SK-N-SH treated with all-trans-retinoic acid at 6 μM for 48 hours (cell line): ENCODE data around the gene GRAP2.
"Not testable (repeated sequence)": the region's sequence is repeated elsewhere in the genome, so short reads cannot be mapped to it uniquely, and the experiment has no call there.

Source experiments
- ATAC-seq: fragments of 200-7000 bp; cut with Tn5 transposase; 3 replicates; pipeline ENCODE4 v1.9.1; 2020; ENCODE audit warnings: mild to moderate bottlenecking, moderate library complexity
- ARNTL ChIP-seq: fragments of 450-650 bp; formaldehyde crosslinking; IDR thresholded peaks from 2 replicates; pipeline ENCODE4 v1.5.0; 2020; ENCODE audit warnings: low read depth, mild to moderate bottlenecking, moderate library complexity, borderline replicate concordance
- BACH2 ChIP-seq: fragments of 250-450 bp; sonication (Bioruptor Pico); IDR thresholded peaks from 2 replicates; pipeline ENCODE4 v1.9.0; 2021; ENCODE audit warnings: mild to moderate bottlenecking, borderline replicate concordance
- CREB5 ChIP-seq: fragments of 250-450 bp; sonication (Bioruptor Pico); IDR thresholded peaks from 2 replicates; pipeline ENCODE4 v1.5.1; 2020; ENCODE audit warnings: low read depth, mild to moderate bottlenecking, moderate library complexity
- CSDC2 ChIP-seq: fragments of 250-450 bp; sonication (Bioruptor Pico); IDR thresholded peaks from 2 replicates; pipeline ENCODE4 v1.5.0; 2020; ENCODE audit warnings: mild to moderate bottlenecking, moderate library complexity
- CSRNP3 ChIP-seq: fragments of 250-450 bp; sonication (Bioruptor Pico); IDR thresholded peaks from 2 replicates; pipeline ENCODE4 v1.5.1; 2021; ENCODE audit warnings: mild to moderate bottlenecking, moderate library complexity
- ESRRG ChIP-seq: fragments of 250-450 bp; sonication (Bioruptor Pico); IDR thresholded peaks from 2 replicates; pipeline ENCODE4 v1.6.1; 2021; ENCODE audit warnings: mild to moderate bottlenecking
- GLIS3 ChIP-seq: fragments of 250-450 bp; sonication (Bioruptor Pico); IDR thresholded peaks from 2 replicates; pipeline ENCODE4 v1.5.0; 2020; ENCODE audit warnings: mild to moderate bottlenecking, moderate library complexity
- ISL1 ChIP-seq: fragments of 250-450 bp; sonication (Bioruptor Pico); IDR thresholded peaks from 2 replicates; pipeline ENCODE4 v2.1.2; 2022; ENCODE audit warnings: mild to moderate bottlenecking, moderate library complexity
- OSR1 ChIP-seq: fragments of 250-450 bp; sonication (Bioruptor Pico); IDR thresholded peaks from 2 replicates; pipeline ENCODE4 v1.8.0; 2022; ENCODE audit warnings: moderate library complexity, mild to moderate bottlenecking, inconsistent platforms
- RARB ChIP-seq: fragments of 250-450 bp; sonication (Bioruptor Pico); IDR thresholded peaks from 2 replicates; pipeline ENCODE4 v1.8.0; 2021; ENCODE audit warnings: mild to moderate bottlenecking, moderate library complexity
- SNAI2 ChIP-seq: fragments of 250-450 bp; sonication (Bioruptor Pico); IDR thresholded peaks from 2 replicates; pipeline ENCODE4 v1.5.0; 2020; ENCODE audit warnings: mild to moderate bottlenecking, moderate library complexity
- TCF4 ChIP-seq: fragments of 250-450 bp; sonication (Bioruptor Pico); IDR thresholded peaks from 2 replicates; pipeline ENCODE4 v1.8.0; 2021; ENCODE audit warnings: mild to moderate bottlenecking, moderate library complexity, borderline replicate concordance
- TOX ChIP-seq: fragments of 250-450 bp; sonication (Bioruptor Pico); IDR thresholded peaks from 2 replicates; pipeline ENCODE4 v1.8.0; 2021; ENCODE audit warnings: mild to moderate bottlenecking, moderate library complexity, borderline replicate concordance
- TSHZ2 ChIP-seq: fragments of 250-450 bp; sonication (Bioruptor Pico); IDR thresholded peaks from 2 replicates; pipeline ENCODE4 v1.5.0; 2020; ENCODE audit warnings: mild to moderate bottlenecking, moderate library complexity
- ZFP3 ChIP-seq: fragments of 250-450 bp; sonication (Bioruptor Pico); IDR thresholded peaks from 2 replicates; pipeline ENCODE4 v1.5.0; 2020; ENCODE audit warnings: mild to moderate bottlenecking, moderate library complexity
- ZFP30 ChIP-seq: fragments of 450-650 bp; formaldehyde crosslinking; IDR thresholded peaks from 2 replicates; pipeline ENCODE4 v1.5.0; 2022; ENCODE audit warnings: mild to moderate bottlenecking, moderate library complexity
- ZNF565 ChIP-seq: fragments of 450-650 bp; formaldehyde crosslinking; conservative IDR thresholded peaks from 2 replicates; pipeline ENCODE4 v1.5.0; 2020; ENCODE audit warnings: low read depth, mild to moderate bottlenecking, moderate library complexity

Gene GRAP2

GRCh38 chr22:39859903-39860588 lies 40.8 kb upstream of the GRAP2 start (continued):
- TF ChIP-seq ARNTL (no peak), ESRRG (CRISPR knock-in tag) (no peak), TOX (CRISPR knock-in tag) (no peak)

GRCh38 chr22:39868741-39869140 lies 32.1 kb upstream of the GRAP2 start:
- no peak for ATAC-seq
- no peak for TF ChIP-seq TCF4 (CRISPR knock-in tag)
- TF ChIP-seq CSRNP3 = no peak
- TF ChIP-seq ZFP3 (CRISPR knock-in tag) = no peak
- no peak for TF ChIP-seq CREB5 (CRISPR knock-in tag)
- no peak for TF ChIP-seq ISL1
- TF ChIP-seq SNAI2 (CRISPR knock-in tag) = no peak
- no peak for TF ChIP-seq BACH2 (CRISPR knock-in tag)
- TF ChIP-seq TSHZ2 = no peak
- no peak for TF ChIP-seq CSDC2 (CRISPR knock-in tag)

GRCh38 chr22:39869797-39870196 lies 31.1 kb upstream of the GRAP2 start:
- ATAC-seq = not testable (repeated sequence)

- no peak for TF ChIP-seq CREB5 (CRISPR knock-in tag)
- TF ChIP-seq ESRRG (CRISPR knock-in tag) = no peak
- TF ChIP-seq GLIS3 (CRISPR knock-in tag) = no peak
- TF ChIP-seq TOX (CRISPR knock-in tag) = no peak
- TF ChIP-seq TCF4 (CRISPR knock-in tag) = no peak
- no peak for TF ChIP-seq BACH2 (CRISPR knock-in tag)
- no peak for TF ChIP-seq SNAI2 (CRISPR knock-in tag)
- ATAC-seq = no peak
Measured at GRCh38 chr22:39871008-39871798, 29.7 kb upstream of the GRAP2 start.

GRCh38 chr22:39872548-39872947 lies 28.3 kb upstream of the GRAP2 start:
- ATAC-seq = no peak
- no peak for TF ChIP-seq RARB
- no peak for TF ChIP-seq BACH2 (CRISPR knock-in tag)

- ATAC-seq = no peak
- TF ChIP-seq ZFP30 (CRISPR knock-in tag) (no peak), CREB5 (CRISPR knock-in tag) (no peak), ZNF565 (no peak), TSHZ2 (no peak), ESRRG (CRISPR knock-in tag) (no peak), ISL1 (no peak), SNAI2 (CRISPR knock-in tag) (no peak), CSDC2 (CRISPR knock-in tag) (no peak), OSR1 (CRISPR knock-in tag) (no peak)
Measured at GRCh38 chr22:39873965-39874364, 26.9 kb upstream of the GRAP2 start.
